ENCODE data around the gene CCSAP. TPM values are rescaled to one million over a fixed set of nuclear protein-coding genes. Genes with fewer than 3 reads are reported as not detected.

The CCSAP gene
- total and polyA plus RNA-seq, 4 experiments from 2014 or later = 3.9 to 18.3 (median 10.8) TPM

DNA sequence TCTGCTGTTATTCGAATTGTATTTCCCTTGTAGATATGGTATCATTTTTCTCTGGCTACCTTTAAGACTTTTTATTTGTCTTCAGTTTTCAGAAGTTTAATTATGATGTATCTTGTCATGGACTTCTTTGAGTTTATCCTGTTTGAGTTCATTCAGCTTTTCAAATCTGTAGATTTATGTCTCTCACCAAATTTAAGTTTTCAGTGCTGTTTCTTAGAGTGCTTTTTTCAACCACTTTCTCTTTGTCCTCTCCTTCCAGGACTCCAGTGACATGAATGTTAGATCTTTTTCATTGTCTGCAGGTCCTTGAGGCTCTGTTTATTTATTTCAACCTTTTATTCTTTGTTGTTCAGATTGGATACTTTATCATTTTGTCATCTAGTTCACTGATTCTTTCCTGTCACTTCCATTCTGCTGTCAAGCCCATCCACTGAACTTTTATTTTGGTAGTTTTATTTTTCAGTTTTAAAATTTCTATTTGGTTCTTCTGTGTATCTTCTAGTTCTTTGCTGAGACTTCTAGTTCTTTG is 60.5 kb downstream of the CCSAP start:
- Histone ChIP-seq H3K4me1 (ENCODE audit: insufficient read depth, low read length) (peaks cover 52% of the 10 kb centered on the region), H3K36me3 (ENCODE audit: insufficient read depth, low read length) (peaks cover 1% of the 10 kb centered on the region), H3K9me3 (ENCODE audit: control insufficient read depth in 1 of 2, low read length in 2 of 2) (no peaks in the 10 kb centered on the region), H3K27me3 (ENCODE audit: insufficient read depth, low read length) (no peaks in the 10 kb centered on the region), H3K4me3 (ENCODE audit: low read length in 2 of 2) (no peak overlapping the region), H3K27ac (ENCODE audit: low read depth, low read length) (no peak overlapping the region)
- Mint-ChIP-seq H3K36me3 (peaks cover 19 to 34% of the 10 kb centered on the region in 2 donors), H3K4me3 (peak overlapping the region in 2 of 8 donors; percentile 29 to 37), H3K4me1 (peaks cover 37 to 66% (median 47%) of the 10 kb centered on the region in 4 donors), H3K27ac (no peak overlapping the region), H3K9me3 (peaks cover 0 to 8% (median 3%) of the 10 kb centered on the region in 8 donors), H3K27me3 (no peaks in the 10 kb centered on the region)
- intact Hi-C loops (cut with micrococcal nuclease) = no loop called here
- ChIA-PET CTCF (ENCODE audit: partially characterized antibody) (no interaction called here), POLR2A (ENCODE audit: partially characterized antibody) (no interaction called here)
- no peak for DNase-seq

DNA sequence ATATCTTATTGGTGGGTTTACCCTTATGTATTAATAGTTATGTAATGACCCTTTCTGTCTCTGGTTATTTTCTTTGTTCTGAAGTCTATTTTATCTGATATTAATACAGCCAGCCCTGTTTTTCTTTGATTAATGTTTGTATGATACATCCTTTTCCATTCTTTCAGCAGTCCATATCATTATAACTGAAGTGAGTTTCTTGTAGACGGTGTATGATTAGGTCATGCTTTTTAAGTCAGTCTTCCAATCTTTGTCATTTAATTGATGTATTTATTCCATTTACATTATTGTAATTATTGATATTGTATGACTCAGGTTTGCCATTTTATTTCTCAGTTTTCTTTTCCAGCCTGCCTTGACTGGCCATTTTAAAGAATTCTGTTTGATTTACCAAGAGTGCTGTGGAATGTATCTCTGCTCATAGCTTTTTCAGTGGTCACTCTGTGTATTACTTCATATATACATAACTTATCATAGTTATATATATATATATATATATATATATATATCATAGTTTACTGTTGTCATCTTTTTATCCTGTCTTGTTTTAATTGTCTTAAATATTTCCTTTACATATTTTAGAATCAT is 61.4 kb downstream of the CCSAP start:
- POLR2A ChIA-PET (ENCODE audit: partially characterized antibody) = no interaction called here
- Mint-ChIP-seq H3K27ac (no peak overlapping the region), H3K4me3 (peak overlapping the region in 4 of 8 donors; percentile 0 to 35 (median 6)), H3K9me3 (peaks cover 0 to 8% (median 3%) of the 10 kb centered on the region in 8 donors), H3K4me1 (peaks cover 31 to 61% (median 41%) of the 10 kb centered on the region in 4 donors), H3K27me3 (no peaks in the 10 kb centered on the region), H3K36me3 (peaks cover 14 to 26% of the 10 kb centered on the region in 2 donors)
- no peak for DNase-seq
- no peak overlapping the region for H3K4me3 ChIP-seq (ENCODE audit: low read length in 2 of 2)
- CTCF ChIA-PET (ENCODE audit: partially characterized antibody) = no interaction called here
- peaks cover 48% of the 10 kb centered on the region for H3K4me1 ChIP-seq (ENCODE audit: insufficient read depth, low read length)
- no peaks in the 10 kb centered on the region for H3K27me3 ChIP-seq (ENCODE audit: insufficient read depth, low read length)
- H3K36me3 ChIP-seq (ENCODE audit: insufficient read depth, low read length) = peaks cover 4% of the 10 kb centered on the region
- H3K27ac ChIP-seq (ENCODE audit: low read depth, low read length) = no peak overlapping the region
- intact Hi-C loops (cut with micrococcal nuclease) = no loop called here
- no peaks in the 10 kb centered on the region for H3K9me3 ChIP-seq (ENCODE audit: control insufficient read depth in 1 of 2, low read length in 2 of 2)

DNA sequence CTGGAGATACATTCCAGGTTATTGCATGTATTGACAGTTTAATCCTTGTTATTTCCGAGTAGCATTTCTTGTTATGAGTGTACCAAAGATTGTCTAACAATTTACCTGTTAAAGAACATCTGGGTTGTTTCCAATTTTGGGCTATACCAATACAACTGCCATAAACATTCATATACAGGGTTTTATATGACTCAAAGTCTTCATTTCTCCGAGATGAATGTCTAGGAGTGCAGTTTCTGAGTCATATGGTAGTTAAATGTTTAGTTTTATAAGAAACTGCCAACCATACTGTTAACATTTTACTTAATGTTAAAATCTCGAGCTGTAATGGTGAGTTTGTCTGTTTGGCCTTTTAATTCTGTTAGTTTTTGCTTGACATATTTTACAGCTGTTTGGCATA is 61.9 kb downstream of the CCSAP start:
- peaks cover 30 to 61% (median 37%) of the 10 kb centered on the region in 4 donors for H3K4me1 Mint-ChIP-seq

DNA sequence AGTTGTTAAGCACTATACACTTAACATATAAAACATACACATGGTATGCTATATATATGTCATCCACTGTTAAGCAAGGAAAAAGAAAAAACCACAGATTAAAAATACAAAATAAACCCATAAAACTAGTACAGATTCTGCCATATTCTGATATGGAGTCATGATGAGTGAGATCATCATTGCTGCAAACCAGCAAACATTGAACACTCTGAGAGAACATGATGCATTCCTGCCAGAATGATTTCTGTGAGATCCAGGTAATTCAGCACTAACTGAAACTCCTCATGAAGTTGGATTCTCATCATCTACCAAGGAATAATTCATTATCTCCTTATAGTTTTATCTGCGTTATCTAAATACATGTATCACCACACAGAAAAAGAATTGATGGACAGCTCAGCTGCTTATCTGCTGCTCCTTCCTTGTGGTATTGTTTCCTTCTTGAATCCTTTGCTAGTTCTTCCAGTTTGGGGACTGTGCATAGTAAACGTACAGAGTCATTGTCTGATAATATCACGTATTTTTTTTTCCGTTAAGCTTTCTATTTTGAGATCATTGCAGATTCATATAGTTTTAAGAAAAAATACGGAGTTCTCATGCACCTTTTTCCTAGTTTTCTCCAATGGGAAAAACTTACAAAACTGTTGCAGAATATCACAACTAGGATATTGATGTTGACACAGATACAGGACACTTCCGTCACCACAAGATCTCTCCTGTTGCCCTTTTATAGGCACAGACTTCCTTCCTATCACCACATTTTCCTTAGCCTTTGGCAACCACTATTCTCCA is 62.6 kb downstream of the CCSAP start:
- Mint-ChIP-seq H3K9me3 (peaks cover 0 to 8% (median 3%) of the 10 kb centered on the region in 8 donors), H3K27ac (no peak overlapping the region), H3K4me1 (peaks cover 28 to 62% (median 33%) of the 10 kb centered on the region in 4 donors), H3K4me3 (peak overlapping the region in 6 of 8 donors; percentile 6 to 53 (median 31)), H3K27me3 (no peaks in the 10 kb centered on the region), H3K36me3 (peaks cover 13 to 24% of the 10 kb centered on the region in 2 donors)
- Histone ChIP-seq H3K27ac (ENCODE audit: low read depth, low read length) (no peak overlapping the region), H3K9me3 (ENCODE audit: control insufficient read depth in 1 of 2, low read length in 2 of 2) (no peaks in the 10 kb centered on the region), H3K4me3 (ENCODE audit: low read length in 2 of 2) (no peak overlapping the region), H3K27me3 (ENCODE audit: insufficient read depth, low read length) (no peaks in the 10 kb centered on the region), H3K4me1 (ENCODE audit: insufficient read depth, low read length) (peaks cover 41% of the 10 kb centered on the region), H3K36me3 (ENCODE audit: insufficient read depth, low read length) (peaks cover 4% of the 10 kb centered on the region)
- no peak for DNase-seq
- CTCF ChIA-PET (ENCODE audit: partially characterized antibody) = no interaction called here
- POLR2A ChIA-PET (ENCODE audit: partially characterized antibody) = no interaction called here
- intact Hi-C loops (cut with micrococcal nuclease) = no loop called here

More for the DNA sequence above, 61.9 kb downstream of the CCSAP start:
- peaks cover 4% of the 10 kb centered on the region for H3K36me3 ChIP-seq (ENCODE audit: insufficient read depth, low read length)
- Mint-ChIP-seq H3K9me3 (peaks cover 0 to 8% (median 3%) of the 10 kb centered on the region in 8 donors), H3K27ac (no peak overlapping the region), H3K36me3 (peaks cover 13 to 26% of the 10 kb centered on the region in 2 donors), H3K27me3 (no peaks in the 10 kb centered on the region), H3K4me3 (peak overlapping the region in 4 of 8 donors; percentile 11 to 48 (median 30))
- DNase-seq = no peak
- H3K27me3 ChIP-seq (ENCODE audit: insufficient read depth, low read length) = no peaks in the 10 kb centered on the region
- ChIA-PET POLR2A (ENCODE audit: partially characterized antibody) (no interaction called here), CTCF (ENCODE audit: partially characterized antibody) (no interaction called here)
- no peak overlapping the region for H3K27ac ChIP-seq (ENCODE audit: low read depth, low read length)
- H3K4me3 ChIP-seq (ENCODE audit: low read length in 2 of 2) = no peak overlapping the region
- intact Hi-C loops (cut with micrococcal nuclease) = no loop called here
- H3K4me1 ChIP-seq (ENCODE audit: insufficient read depth, low read length) = peaks cover 43% of the 10 kb centered on the region
- no peaks in the 10 kb centered on the region for H3K9me3 ChIP-seq (ENCODE audit: control insufficient read depth in 1 of 2, low read length in 2 of 2)

DNA sequence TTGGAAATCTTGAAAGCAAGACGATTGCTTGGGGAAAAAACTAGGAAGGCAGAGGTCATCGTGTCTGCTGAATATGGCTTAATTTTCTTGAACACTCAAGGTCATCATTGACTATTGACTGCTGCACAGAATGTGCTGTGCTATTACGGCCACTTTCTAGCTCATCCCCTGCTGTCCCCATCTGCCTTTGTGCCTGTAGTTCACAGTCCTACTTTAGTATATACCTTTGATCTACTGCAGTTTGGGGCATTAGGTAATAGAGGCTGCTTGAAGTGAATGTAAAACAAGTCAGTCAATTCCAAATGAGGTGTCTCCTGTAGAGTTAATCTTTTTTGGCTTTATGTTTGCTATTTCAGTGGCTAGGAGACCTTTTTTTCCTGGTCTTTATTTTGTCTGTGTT is 63.6 kb downstream of the CCSAP start:
- Mint-ChIP-seq H3K9me3 (peaks cover 0 to 8% (median 3%) of the 10 kb centered on the region in 8 donors), H3K36me3 (peaks cover 13 to 18% of the 10 kb centered on the region in 2 donors), H3K4me3 (no peak overlapping the region), H3K4me1 (peaks cover 28 to 60% (median 33%) of the 10 kb centered on the region in 4 donors), H3K27me3 (no peaks in the 10 kb centered on the region), H3K27ac (no peak overlapping the region)
- intact Hi-C loops (cut with micrococcal nuclease) = no loop called here
- no peak overlapping the region for H3K27ac ChIP-seq (ENCODE audit: low read depth, low read length)
- no peak for DNase-seq
- ChIA-PET CTCF (ENCODE audit: partially characterized antibody) (no interaction called here), POLR2A (ENCODE audit: partially characterized antibody) (no interaction called here)
- peaks cover 4% of the 10 kb centered on the region for H3K36me3 ChIP-seq (ENCODE audit: insufficient read depth, low read length)
- no peaks in the 10 kb centered on the region for H3K27me3 ChIP-seq (ENCODE audit: insufficient read depth, low read length)
- peaks cover 38% of the 10 kb centered on the region for H3K4me1 ChIP-seq (ENCODE audit: insufficient read depth, low read length)
- no peaks in the 10 kb centered on the region for H3K9me3 ChIP-seq (ENCODE audit: control insufficient read depth in 1 of 2, low read length in 2 of 2)
- no peak overlapping the region for H3K4me3 ChIP-seq (ENCODE audit: low read length in 2 of 2)

DNA sequence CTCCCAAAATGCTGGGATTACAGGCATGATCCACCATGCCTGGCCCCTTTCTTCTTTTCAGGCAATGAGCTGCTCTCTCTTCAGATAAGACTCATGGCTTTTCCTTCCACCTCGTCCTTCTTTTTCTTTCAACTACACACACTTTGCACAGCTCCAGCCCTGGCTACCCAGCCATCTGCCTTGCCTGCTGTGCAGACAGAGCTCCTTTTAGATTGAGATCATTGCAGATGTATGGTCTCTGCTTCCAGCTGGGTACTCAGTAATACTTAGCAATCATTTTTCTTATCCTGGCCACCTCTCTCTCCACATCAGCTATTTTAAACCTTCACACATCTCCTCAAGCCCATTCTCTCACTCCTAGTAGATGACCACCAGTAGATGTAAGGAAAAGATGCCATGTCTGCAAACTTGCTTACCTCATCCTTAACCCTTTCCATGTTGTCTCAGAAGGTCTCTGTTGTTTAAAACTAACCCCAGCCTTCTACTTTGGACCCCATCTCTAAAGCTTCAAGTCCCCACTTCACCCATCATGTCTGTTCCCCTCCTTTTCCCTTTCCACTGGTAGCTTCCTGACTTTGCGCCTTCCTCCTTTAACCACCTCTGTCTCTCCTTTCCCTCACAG is 64.6 kb downstream of the CCSAP start:
- H3K36me3 Mint-ChIP-seq = peaks cover 13 to 14% of the 10 kb centered on the region in 2 donors
- no peaks in the 10 kb centered on the region for H3K27me3 ChIP-seq (ENCODE audit: insufficient read depth, low read length)
- peaks cover 28 to 58% (median 34%) of the 10 kb centered on the region in 4 donors for H3K4me1 Mint-ChIP-seq
- H3K27me3 Mint-ChIP-seq = no peaks in the 10 kb centered on the region
- intact Hi-C loops (cut with micrococcal nuclease) = no loop called here
- no peak overlapping the region for H3K4me3 ChIP-seq (ENCODE audit: low read length in 2 of 2)
- H3K27ac Mint-ChIP-seq = no peak overlapping the region
- peaks cover 0 to 8% (median 3%) of the 10 kb centered on the region in 8 donors for H3K9me3 Mint-ChIP-seq
- POLR2A ChIA-PET (ENCODE audit: partially characterized antibody) = no interaction called here
- H3K36me3 ChIP-seq (ENCODE audit: insufficient read depth, low read length) = peaks cover 4% of the 10 kb centered on the region
- no peak overlapping the region for H3K27ac ChIP-seq (ENCODE audit: low read depth, low read length)
- DNase-seq = no peak
- CTCF ChIA-PET (ENCODE audit: partially characterized antibody) = interaction anchor here (1.3 kb wide), 1 partner anchor 11 kb away, joined by 3 read pairs; no protein-coding TSS in a partner anchor
- H3K9me3 ChIP-seq (ENCODE audit: control insufficient read depth in 1 of 2, low read length in 2 of 2) = no peaks in the 10 kb centered on the region
- no peak overlapping the region for H3K4me3 Mint-ChIP-seq
- peaks cover 48% of the 10 kb centered on the region for H3K4me1 ChIP-seq (ENCODE audit: insufficient read depth, low read length)

DNA sequence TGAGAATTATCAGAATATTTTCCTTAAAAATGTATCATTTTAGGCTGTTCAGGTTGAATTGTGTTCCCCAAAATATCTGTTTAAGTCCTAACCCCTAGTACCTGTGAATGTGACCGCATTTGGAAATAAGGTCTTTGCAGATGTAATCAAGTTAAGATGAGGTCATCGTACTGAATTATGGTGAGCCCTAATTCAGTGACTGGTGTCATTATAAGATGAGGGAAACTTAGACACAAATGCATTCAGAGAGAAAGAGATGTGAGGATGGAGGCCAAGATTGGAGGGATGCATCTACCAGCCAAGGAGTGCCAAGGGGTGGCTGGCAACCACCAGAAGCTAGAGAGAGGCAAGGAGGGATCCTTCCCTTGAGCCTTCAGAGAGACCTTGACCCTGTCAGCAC is 67.8 kb downstream of the CCSAP start:
- peak overlapping the region in 1 of 7 donors; percentile 62 for H3K27ac Mint-ChIP-seq
- Histone ChIP-seq H3K9me3 (ENCODE audit: control insufficient read depth in 1 of 2, low read length in 2 of 2) (no peaks in the 10 kb centered on the region), H3K36me3 (ENCODE audit: insufficient read depth, low read length) (peaks cover 4% of the 10 kb centered on the region), H3K4me1 (ENCODE audit: insufficient read depth, low read length) (peaks cover 55% of the 10 kb centered on the region), H3K27ac (ENCODE audit: low read depth, low read length) (no peak overlapping the region), H3K27me3 (ENCODE audit: insufficient read depth, low read length) (no peaks in the 10 kb centered on the region), H3K4me3 (ENCODE audit: low read length in 2 of 2) (no peak overlapping the region)
- peaks cover 0 to 3% (median 0%) of the 10 kb centered on the region in 8 donors for H3K9me3 Mint-ChIP-seq
- CTCF ChIA-PET (ENCODE audit: partially characterized antibody) = no interaction called here
- intact Hi-C loops (cut with micrococcal nuclease) = no loop called here
- H3K27me3 Mint-ChIP-seq = no peaks in the 10 kb centered on the region
- POLR2A ChIA-PET (ENCODE audit: partially characterized antibody) = interaction anchor here (1.0 kb wide), 1 partner anchor 234 kb away, joined by 3 read pairs; no protein-coding TSS in a partner anchor
- H3K4me3 Mint-ChIP-seq = no peak overlapping the region
- DNase-seq = no peak
- H3K4me1 Mint-ChIP-seq = peaks cover 31 to 48% (median 32%) of the 10 kb centered on the region in 4 donors
- peaks cover 4 to 9% of the 10 kb centered on the region in 2 donors for H3K36me3 Mint-ChIP-seq

Measured in CD4-positive, alpha-beta memory T cell (primary cell).